Ishikawa (cell line): ENCODE measurements around the gene CROT.
A peak's percentile ranks its signal among the peaks of the same experiment; 100 is the strongest.

Experiments used
- CEBPB ChIP-seq: IDR thresholded peaks from 2 replicates; pipeline ENCODE4 v1.6.1; 2012
- CREB1 ChIP-seq: IDR thresholded peaks from 2 replicates; pipeline ENCODE4 v1.6.1; 2012; ENCODE audit warnings: low read depth
- EGR1 ChIP-seq: IDR thresholded peaks from 2 replicates; pipeline ENCODE4 v1.6.1; 2012
- EP300 ChIP-seq: IDR thresholded peaks from 2 replicates; pipeline ENCODE4 v1.6.1; 2012; ENCODE audit warnings: borderline replicate concordance
- FOXM1 ChIP-seq: IDR thresholded peaks from 2 replicates; pipeline ENCODE4 v1.6.1; 2012; ENCODE audit warnings: low read depth, borderline replicate concordance
- NFIC ChIP-seq: IDR thresholded peaks from 2 replicates; pipeline ENCODE4 v1.6.1; 2012
- RAD21 ChIP-seq: IDR thresholded peaks from 2 replicates; pipeline ENCODE4 v1.6.1; 2012; ENCODE audit warnings: low read depth
- REST ChIP-seq: IDR thresholded peaks from 2 replicates; pipeline ENCODE4 v1.6.1; 2012; ENCODE audit warnings: low read depth, mild to moderate bottlenecking
- TAF1 ChIP-seq: IDR thresholded peaks from 2 replicates; pipeline ENCODE4 v1.6.1; 2012; ENCODE audit warnings: low read depth, mild to moderate bottlenecking
- TCF12 ChIP-seq: IDR thresholded peaks from 2 replicates; pipeline ENCODE4 v1.6.1; 2012; ENCODE audit warnings: low read depth
- TEAD4 ChIP-seq: IDR thresholded peaks from 2 replicates; pipeline ENCODE4 v1.6.1; 2012
- USF1 ChIP-seq: IDR thresholded peaks from 2 replicates; pipeline ENCODE4 v1.6.1; 2012
- YY1 ChIP-seq: IDR thresholded peaks from 2 replicates; pipeline ENCODE4 v1.6.1; 2012; ENCODE audit warnings: low read depth
- ZBTB7A ChIP-seq: IDR thresholded peaks from 2 replicates; pipeline ENCODE4 v1.6.1; 2012; ENCODE audit warnings: low read depth
- TF ChIP-seq, protein P1 (sequence below): IDR thresholded peaks from 2 replicates; pipeline ENCODE4 v1.6.1; 2012

Gene CROT, protein sequence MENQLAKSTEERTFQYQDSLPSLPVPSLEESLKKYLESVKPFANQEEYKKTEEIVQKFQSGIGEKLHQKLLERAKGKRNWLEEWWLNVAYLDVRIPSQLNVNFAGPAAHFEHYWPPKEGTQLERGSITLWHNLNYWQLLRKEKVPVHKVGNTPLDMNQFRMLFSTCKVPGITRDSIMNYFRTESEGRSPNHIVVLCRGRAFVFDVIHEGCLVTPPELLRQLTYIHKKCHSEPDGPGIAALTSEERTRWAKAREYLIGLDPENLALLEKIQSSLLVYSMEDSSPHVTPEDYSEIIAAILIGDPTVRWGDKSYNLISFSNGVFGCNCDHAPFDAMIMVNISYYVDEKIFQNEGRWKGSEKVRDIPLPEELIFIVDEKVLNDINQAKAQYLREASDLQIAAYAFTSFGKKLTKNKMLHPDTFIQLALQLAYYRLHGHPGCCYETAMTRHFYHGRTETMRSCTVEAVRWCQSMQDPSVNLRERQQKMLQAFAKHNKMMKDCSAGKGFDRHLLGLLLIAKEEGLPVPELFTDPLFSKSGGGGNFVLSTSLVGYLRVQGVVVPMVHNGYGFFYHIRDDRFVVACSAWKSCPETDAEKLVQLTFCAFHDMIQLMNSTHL

DNA sequence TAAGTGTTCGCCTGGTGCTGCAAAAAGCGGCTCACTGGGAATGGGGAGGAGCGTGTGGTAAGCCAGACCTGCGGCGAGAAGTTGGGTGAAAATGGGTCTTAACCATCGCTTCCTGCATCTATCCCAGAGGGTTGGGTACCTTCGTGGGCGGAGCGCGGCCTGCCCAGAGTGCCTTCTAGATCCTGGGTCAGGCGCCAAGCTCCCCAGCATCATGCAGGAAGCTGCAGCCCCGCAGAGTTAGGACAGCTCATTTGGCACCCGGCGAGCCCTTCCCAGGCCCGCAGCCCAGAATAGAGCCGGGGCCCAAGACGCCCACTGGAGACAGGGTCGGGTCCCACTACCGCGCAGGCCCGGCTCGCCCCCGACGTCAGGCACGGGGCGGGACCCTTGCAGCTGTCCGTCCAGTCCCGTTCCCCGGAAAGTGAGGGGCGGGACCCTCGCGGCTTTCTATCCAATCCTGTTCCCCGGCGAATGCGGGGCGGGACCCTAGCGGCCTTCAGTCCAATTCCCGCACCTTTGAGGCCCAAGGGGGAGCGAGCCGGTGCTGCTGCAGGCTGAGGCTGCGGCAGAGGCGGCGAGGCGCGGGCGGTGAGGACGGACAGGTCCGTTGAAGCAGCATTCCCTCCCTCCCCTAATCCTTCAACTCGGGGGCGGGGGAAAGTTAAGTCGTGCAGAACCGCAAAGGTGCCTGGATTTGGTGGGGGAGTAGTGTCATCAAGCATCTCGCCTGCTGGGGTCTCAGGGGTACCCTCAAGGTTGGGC lies at the start of gene CROT:
CROT (plus strand) TSS at position 499 of the 762 bp plus-strand sequence. CDS start 3,405 bp downstream, outside the sequence.
- peak; percentile 21; the same call in 1 of the 2 replicates for TF ChIP-seq YY1
- 0 out of 2 replicates have a peak, but pooled peaks have one; percentile 46 for TF ChIP-seq CREB1
- peak; percentile 67; the same call in 1 of the 2 replicates for TF ChIP-seq TAF1
- TF ChIP-seq ZBTB7A = peak; percentile 47; the same call in 1 of the 2 replicates
- no peak for TF ChIP-seq CEBPB
- 0 out of 2 replicates have a peak, but pooled peaks have one; percentile 37 for TF ChIP-seq TCF12
- TF ChIP-seq, protein P1, sequence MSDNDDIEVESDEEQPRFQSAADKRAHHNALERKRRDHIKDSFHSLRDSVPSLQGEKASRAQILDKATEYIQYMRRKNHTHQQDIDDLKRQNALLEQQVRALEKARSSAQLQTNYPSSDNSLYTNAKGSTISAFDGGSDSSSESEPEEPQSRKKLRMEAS = peak; percentile 84
- no peak for TF ChIP-seq EP300

GRCh38 chr7:87300756-87301155 lies 44.7 kb upstream of the CROT start:
- TF ChIP-seq TEAD4 = no peak
- TF ChIP-seq, protein P1 = no peak
- no peak for TF ChIP-seq NFIC
- no peak for TF ChIP-seq EGR1
- no peak for TF ChIP-seq ZBTB7A
- no peak for TF ChIP-seq YY1
- no peak for TF ChIP-seq FOXM1
- no peak for TF ChIP-seq CREB1
- no peak for TF ChIP-seq TCF12
- no peak for TF ChIP-seq REST
- no peak for TF ChIP-seq CEBPB
- no peak for TF ChIP-seq TAF1
- no peak for TF ChIP-seq EP300
- no peak for TF ChIP-seq RAD21

- TF ChIP-seq, protein P1 = no peak
- TF ChIP-seq TCF12 (no peak), TAF1 (no peak), FOXM1 (no peak), REST (no peak), EGR1 (no peak), ZBTB7A (no peak), CEBPB (no peak), NFIC (no peak), RAD21 (no peak), TEAD4 (no peak), YY1 (no peak), EP300 (no peak), USF1 (no peak)
Observed at GRCh38 chr7:87310790-87311419, 34.6 kb upstream of the CROT start.

GRCh38 chr7:87312215-87312865 lies 33.1 kb upstream of the CROT start:
- TF ChIP-seq RAD21 = peak; percentile 98
- no peak for TF ChIP-seq FOXM1
